Lower leg skin (tissue), 4 donors: ENCODE data around the gene RPS15. TPM values are rescaled to one million over a fixed set of nuclear protein-coding genes. Genes with fewer than 3 reads are reported as not detected.

Source experiments
- DNase-seq, 2 donors: peaks; one replicate each; pipeline ENCODE4 v3.0.0-alpha.2; 2019; ENCODE audit warnings: low spot score in 2 of 2
- H3K4me3 ChIP-seq: fragments of 200-600 bp; sonication (generic); 2 replicates; pipeline ENCODE4 v1.5.1; 2017; ENCODE audit warnings: mild to moderate bottlenecking, low read depth; ENCODE audit not compliant: poor library complexity, severe bottlenecking
- POLR2A ChIP-seq, 2 donors: fragments of 450-650 bp; IDR thresholded peaks; one replicate each; pipeline ENCODE4 v1.6.1; 2016 to 2017; ENCODE audit warnings: antibody characterized with exemption in 2 of 2, mild to moderate bottlenecking in 1 of 2, moderate library complexity in 1 of 2
- WGBS, 2 donors: methylation state at CpG; one replicate each; pipeline ENCODE4 v1.1.5; 2018; 5-methylcytosine and 5-hydroxymethylcytosine counted together
- intact Hi-C: fragments of 100-400 bp; cut with DNase I; formaldehyde crosslinking; loops from one replicate; pipeline ENCODE4 v1.15.0; 2023; ENCODE audit warnings: low total_unique reads
- total RNA-seq, 4 donors: library from RNA; depleted of rRNA; stranded (reverse); fragments of >200 nt; gene quantifications; one replicate each; pipeline ENCODE4 v1.1.0, GENCODE V29; 2016
- TF ChIP-seq, protein P1 (sequence below), 3 donors: fragments of 450-650 bp; IDR thresholded peaks; one replicate each; pipeline ENCODE4 v1.5.1; 2016; ENCODE audit warnings: antibody characterized with exemption in 3 of 3, mild to moderate bottlenecking in 3 of 3, moderate library complexity in 2 of 3

Gene RPS15
- total RNA-seq, 4 donors from 2014 or later = 2,226 to 7,190 (median 4,396) TPM

DNA sequence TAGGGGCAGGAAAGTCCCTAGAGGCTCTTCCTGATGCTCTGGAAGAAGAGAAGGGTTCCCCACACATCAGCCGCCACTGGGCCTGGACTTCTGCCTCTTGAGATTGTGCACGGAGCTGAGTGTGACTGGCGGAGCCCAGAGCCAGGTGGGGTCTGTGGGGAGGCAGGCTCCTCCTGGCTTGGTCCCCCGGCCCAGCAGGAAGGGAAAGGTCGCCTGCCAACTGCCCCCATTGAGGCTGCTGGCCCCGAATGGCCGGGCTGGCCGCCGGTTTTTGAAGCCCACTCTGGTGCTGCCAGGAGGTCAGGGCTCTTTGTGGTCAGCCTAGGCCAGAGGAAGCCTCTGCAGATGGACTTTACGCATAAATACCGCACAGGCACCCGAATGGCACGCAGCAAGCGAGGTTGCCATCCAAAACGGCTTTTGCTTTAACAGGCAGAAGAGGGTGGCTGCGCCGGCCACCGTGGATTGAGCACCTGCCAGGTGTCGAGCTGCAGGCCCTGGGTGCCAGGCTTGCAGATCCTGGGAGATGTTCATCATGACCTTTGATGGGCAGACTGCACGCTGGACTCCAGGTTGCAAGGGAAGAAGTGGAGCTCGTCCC is 25.8 kb upstream of the RPS15 start:
- intact Hi-C loops = no loop called here
- H3K4me3 ChIP-seq = no peak overlapping the region
- WGBS, 2 donors = 72 to 75% methylated on average over 12 to 19 of the region's 21 CpGs
- TF ChIP-seq, protein P1, sequence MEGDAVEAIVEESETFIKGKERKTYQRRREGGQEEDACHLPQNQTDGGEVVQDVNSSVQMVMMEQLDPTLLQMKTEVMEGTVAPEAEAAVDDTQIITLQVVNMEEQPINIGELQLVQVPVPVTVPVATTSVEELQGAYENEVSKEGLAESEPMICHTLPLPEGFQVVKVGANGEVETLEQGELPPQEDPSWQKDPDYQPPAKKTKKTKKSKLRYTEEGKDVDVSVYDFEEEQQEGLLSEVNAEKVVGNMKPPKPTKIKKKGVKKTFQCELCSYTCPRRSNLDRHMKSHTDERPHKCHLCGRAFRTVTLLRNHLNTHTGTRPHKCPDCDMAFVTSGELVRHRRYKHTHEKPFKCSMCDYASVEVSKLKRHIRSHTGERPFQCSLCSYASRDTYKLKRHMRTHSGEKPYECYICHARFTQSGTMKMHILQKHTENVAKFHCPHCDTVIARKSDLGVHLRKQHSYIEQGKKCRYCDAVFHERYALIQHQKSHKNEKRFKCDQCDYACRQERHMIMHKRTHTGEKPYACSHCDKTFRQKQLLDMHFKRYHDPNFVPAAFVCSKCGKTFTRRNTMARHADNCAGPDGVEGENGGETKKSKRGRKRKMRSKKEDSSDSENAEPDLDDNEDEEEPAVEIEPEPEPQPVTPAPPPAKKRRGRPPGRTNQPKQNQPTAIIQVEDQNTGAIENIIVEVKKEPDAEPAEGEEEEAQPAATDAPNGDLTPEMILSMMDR (IDR thresholded peaks at IDR 0.05) = no peak
- no peak for TF ChIP-seq POLR2A (IDR thresholded peaks at IDR 0.05)
- no peak for DNase-seq

DNA sequence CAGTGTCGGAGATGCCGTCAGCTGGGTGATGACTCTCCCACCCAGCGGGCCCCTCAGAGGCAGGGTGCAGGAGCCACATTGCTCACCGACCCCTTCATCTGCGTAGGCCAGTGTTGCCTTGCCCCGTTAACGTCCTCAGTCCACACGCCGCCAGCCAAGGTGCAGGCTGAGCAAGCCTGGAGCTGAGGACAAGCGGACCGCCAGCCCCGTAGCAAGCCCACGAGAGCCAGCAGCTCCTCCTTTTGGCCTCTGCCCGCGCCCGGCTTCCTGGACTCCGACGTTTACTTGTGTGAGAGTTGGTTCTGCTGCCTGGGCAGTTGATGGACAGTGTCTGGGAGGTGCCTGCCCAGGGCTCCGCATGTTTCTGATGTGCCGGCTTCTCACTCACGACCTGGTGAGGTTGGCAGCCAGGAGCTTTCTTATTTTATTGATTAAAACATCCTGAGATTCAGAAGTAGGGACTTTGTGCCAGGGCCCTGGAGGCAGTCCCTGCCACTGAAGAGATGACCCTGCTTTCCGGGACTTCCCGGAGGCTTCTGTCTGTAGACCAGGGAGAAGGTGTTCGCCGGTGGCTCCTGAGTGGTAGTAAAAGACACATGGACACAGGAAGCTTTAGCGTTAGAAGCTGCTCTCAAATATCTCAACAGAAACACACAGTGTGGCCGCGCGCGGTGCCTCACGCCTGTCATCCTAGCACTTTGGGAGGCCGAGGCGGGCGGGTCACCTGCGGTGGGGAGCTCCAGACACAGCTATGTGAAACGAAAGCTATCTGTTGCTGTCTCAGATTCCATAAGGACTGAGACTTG is 25.0 kb upstream of the RPS15 start:
- TF ChIP-seq, protein P1 (IDR thresholded peaks at IDR 0.05) = no peak
- no peak for TF ChIP-seq POLR2A (IDR thresholded peaks at IDR 0.05)
- DNase-seq = no peak
- intact Hi-C loops = no loop called here
- H3K4me3 ChIP-seq = no peak overlapping the region
- WGBS, 2 donors = 79 to 85% methylated on average over 36 of the region's 36 CpGs

DNA sequence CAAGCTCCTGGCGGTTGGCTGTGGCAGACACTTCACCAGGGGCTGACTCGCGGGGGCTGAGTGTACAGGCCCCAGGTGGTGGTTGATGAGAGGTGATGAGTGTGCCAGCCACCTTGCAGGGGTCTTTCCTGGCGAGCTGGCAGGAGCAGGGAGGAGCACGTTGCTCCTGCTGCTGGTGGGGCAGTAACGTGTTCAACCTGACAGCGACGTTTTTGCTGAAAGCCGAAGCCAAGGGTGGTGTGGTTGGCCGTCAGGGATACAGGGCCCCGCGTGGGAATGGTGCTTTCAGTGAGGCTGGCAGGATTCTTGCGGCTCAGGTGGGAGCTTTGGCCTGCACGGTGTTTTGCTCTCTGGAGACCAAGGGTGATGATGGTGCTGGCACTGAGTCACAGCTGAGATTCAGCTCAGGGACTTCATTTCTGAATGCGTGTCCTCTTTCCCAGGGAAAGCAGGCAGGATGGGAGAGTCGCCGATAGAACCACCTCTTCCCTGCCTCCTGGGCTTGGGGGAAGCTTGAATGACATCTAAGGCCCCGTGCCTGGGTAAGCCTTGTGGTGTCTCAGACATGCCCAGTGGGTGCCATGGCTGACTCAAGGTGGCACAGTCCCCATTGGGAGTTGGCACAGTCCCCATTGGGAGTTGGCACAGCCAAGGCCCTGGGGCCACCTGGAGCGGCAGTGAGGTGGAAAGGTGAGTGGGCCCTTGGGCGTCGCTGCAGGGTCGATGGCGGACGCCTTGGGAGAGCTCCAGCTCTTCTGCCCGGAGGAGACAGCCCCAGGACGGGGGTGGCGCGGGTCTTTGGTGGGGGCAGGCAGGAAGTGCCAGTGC is 22.0 kb upstream of the RPS15 start:
- WGBS, 2 donors = 48 to 51% methylated on average over 25 to 28 of the region's 28 CpGs
- no peak for DNase-seq
- intact Hi-C loops = no loop called here
- H3K4me3 ChIP-seq = no peak overlapping the region
- TF ChIP-seq POLR2A (IDR thresholded peaks at IDR 0.05) = no peak
- TF ChIP-seq, protein P1 (IDR thresholded peaks at IDR 0.05) = no peak

DNA sequence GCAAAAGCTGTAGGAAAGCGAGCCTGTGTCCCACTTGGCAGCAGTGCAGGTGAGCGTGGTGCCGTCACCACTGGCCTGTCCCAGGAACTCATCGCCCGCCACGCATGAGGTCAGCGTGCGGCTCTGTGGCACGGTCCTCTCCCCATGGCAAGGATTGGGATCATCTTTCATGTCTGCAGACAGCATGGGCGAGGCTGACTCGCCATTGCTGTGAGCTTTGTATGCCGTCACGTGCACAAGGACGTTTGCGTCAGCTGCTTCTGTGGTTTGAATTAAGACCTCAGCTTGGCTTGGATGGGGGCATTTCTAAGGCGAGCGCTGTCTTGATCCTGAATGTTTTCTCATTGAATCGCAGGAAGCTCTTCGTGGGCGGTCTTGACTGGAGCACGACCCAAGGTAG is 21.1 kb upstream of the RPS15 start:
- WGBS, 2 donors = 54 to 58% methylated on average over 21 of the region's 21 CpGs
- H3K4me3 ChIP-seq = no peak overlapping the region
- TF ChIP-seq, protein P1 (IDR thresholded peaks at IDR 0.05) = no peak
- no peak for TF ChIP-seq POLR2A (IDR thresholded peaks at IDR 0.05)
- intact Hi-C loops = no loop called here
- DNase-seq = no peak

DNA sequence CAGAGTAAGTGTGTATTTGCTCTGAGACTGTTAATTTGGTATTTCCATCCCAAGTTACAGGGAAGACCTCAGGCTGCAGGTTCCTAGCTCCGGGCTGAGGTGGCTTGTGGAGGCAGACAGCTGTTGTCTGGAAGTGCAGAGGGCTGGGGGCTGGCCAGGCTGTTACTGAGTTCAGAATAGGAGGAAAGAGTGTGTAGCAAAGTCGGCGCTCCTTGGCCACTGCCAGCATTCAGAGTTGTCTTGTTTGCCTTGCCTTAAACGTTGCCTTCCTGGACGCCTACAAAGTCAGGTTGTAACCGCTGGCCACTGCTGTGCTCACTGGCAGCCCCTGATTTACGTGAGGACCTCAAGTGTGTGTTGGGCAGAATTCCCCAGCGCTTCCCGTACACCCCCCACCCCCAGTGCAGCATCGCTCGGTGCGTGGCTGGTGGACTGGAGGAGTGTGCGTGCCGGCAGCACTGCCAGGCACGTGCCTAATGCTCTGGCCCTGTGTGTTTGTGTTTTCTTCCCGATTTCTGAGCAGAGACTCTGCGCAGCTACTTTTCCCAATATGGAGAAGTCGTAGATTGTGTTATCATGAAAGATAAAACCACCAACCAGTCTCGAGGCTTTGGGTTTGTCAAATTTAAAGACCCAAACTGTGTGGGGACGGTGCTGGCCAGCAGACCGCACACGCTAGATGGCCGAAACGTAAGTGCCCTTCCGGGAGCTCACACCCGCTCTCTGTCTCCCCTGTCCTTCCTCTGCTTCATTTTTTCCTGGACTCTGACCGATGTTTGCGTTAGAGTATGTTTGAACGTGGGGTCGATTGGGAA is 20.3 kb upstream of the RPS15 start:
- intact Hi-C loops = no loop called here
- TF ChIP-seq, protein P1 (IDR thresholded peaks at IDR 0.05) = no peak
- TF ChIP-seq POLR2A (IDR thresholded peaks at IDR 0.05) = no peak
- no peak overlapping the region for H3K4me3 ChIP-seq
- 85 to 86% methylated on average over 30 of the region's 30 CpGs for WGBS, 2 donors
- no peak for DNase-seq
